ENCODE measurements around the gene SPG11. TPM values are rescaled to one million over a fixed set of nuclear protein-coding genes. Genes with fewer than 3 reads are reported as not detected.

Gene SPG11
- total and polyA plus RNA-seq, 2 of the 13 experiments (the other 11 are each of a cell fraction or from before 2014, with no cell fraction given), result 31.5 to 40.7 TPM

DNA sequence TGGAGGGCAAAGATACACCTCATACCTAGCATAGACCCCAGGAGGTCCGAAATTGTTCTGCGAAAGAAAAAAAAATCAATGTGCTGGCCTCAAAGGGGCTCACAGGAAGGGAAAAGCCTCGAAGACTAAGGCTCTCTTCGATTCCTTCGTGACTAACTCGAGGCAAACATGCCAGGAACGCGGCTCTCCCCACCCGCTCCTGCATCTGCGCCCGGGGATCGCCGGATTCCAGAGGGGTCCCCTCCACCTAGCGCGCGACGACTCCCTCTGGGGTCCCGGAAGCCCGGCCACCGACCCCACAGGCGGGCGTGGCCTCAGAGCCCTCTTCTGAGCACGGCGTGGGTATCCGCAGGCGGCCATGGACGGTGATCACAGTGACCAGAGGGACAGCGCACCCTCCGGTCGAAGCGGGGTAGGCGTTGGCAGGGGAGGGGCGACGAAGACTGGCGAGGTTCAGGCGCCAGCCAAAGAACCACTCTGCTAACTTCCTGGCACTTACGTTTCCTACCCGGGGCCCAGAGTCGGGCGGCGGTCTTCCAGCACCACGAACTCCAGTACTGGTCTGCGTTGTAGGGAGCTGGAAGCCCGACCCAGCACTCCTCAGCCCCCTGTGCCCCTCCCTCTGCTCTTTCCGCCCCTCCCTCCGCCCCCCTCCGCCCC is 127.0 kb downstream of the SPG11 start (continued):
- TF ChIP-seq CEBPB (IDR thresholded peaks at IDR 0.05; ENCODE audit: borderline replicate concordance, low read depth, low read length), result no peak
- 0 out of 2 replicates have a peak, but pooled peaks have one; percentile 48 for TF ChIP-seq ATF7-NPFF (CRISPR knock-in tag; IDR thresholded peaks at IDR 0.05; ENCODE audit: low read depth)
- TF ChIP-seq ZNF256 (CRISPR knock-in tag; conservative IDR thresholded peaks at IDR 0.05), result no peak
- TF ChIP-seq GLI4 (CRISPR knock-in tag; IDR thresholded peaks at IDR 0.05; ENCODE audit: borderline replicate concordance), result peak; percentile 83; the same call in 1 of the 2 replicates
- TF ChIP-seq ZNF441 (CRISPR knock-in tag; IDR thresholded peaks at IDR 0.05; ENCODE audit: borderline replicate concordance), result peak; percentile 18; the same call in 1 of the 2 replicates
- no peak for TF ChIP-seq ZNF207 (IDR thresholded peaks at IDR 0.05; ENCODE audit: borderline replicate concordance)
- no peak for TF ChIP-seq CCAR2 (optimal IDR thresholded peaks at IDR 0.05; ENCODE audit: low read depth, low read length)
- TF ChIP-seq, protein P1, sequence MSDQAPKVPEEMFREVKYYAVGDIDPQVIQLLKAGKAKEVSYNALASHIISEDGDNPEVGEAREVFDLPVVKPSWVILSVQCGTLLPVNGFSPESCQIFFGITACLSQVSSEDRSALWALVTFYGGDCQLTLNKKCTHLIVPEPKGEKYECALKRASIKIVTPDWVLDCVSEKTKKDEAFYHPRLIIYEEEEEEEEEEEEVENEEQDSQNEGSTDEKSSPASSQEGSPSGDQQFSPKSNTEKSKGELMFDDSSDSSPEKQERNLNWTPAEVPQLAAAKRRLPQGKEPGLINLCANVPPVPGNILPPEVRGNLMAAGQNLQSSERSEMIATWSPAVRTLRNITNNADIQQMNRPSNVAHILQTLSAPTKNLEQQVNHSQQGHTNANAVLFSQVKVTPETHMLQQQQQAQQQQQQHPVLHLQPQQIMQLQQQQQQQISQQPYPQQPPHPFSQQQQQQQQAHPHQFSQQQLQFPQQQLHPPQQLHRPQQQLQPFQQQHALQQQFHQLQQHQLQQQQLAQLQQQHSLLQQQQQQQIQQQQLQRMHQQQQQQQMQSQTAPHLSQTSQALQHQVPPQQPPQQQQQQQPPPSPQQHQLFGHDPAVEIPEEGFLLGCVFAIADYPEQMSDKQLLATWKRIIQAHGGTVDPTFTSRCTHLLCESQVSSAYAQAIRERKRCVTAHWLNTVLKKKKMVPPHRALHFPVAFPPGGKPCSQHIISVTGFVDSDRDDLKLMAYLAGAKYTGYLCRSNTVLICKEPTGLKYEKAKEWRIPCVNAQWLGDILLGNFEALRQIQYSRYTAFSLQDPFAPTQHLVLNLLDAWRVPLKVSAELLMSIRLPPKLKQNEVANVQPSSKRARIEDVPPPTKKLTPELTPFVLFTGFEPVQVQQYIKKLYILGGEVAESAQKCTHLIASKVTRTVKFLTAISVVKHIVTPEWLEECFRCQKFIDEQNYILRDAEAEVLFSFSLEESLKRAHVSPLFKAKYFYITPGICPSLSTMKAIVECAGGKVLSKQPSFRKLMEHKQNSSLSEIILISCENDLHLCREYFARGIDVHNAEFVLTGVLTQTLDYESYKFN (CRISPR knock-in tag; conservative IDR thresholded peaks at IDR 0.05), result 0 out of 2 replicates have a peak, but pooled peaks have one; percentile 36
- no peak for TF ChIP-seq ZNF816 (CRISPR knock-in tag; IDR thresholded peaks at IDR 0.05; ENCODE audit: borderline replicate concordance)
- TF ChIP-seq KAT2B (IDR thresholded peaks at IDR 0.05; ENCODE audit: borderline replicate concordance, low read depth, low read length), result no peak
- TF ChIP-seq NFKBIZ (CRISPR knock-in tag; IDR thresholded peaks at IDR 0.05), result no peak
- TF ChIP-seq TBX3 (IDR thresholded peaks at IDR 0.05; ENCODE audit: borderline replicate concordance), result no peak
- TF ChIP-seq, protein P2, sequence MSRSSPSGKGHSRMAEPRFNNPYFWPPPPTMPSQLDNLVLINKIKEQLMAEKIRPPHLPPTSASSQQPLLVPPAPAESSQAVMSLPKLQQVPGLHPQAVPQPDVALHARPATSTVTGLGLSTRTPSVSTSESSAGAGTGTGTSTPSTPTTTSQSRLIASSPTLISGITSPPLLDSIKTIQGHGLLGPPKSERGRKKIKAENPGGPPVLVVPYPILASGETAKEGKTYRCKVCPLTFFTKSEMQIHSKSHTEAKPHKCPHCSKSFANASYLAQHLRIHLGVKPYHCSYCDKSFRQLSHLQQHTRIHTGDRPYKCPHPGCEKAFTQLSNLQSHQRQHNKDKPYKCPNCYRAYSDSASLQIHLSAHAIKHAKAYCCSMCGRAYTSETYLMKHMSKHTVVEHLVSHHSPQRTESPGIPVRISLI (CRISPR knock-in tag; IDR thresholded peaks at IDR 0.05; ENCODE audit: borderline replicate concordance), result peak; percentile 53; the same call in 1 of the 2 replicates
- no peak for TF ChIP-seq SP1 (IDR thresholded peaks at IDR 0.05)
- TF ChIP-seq SP1 (CRISPR knock-in tag; IDR thresholded peaks at IDR 0.05), result no peak
- TF ChIP-seq POLR2A (IDR thresholded peaks at IDR 0.05; ENCODE audit: insufficient read depth in 1 of 2, low read depth in 2 of 2, low read length in 2 of 2), result peak; percentile 86 to 94
- TF ChIP-seq ZNF138 (CRISPR knock-in tag; IDR thresholded peaks at IDR 0.05; ENCODE audit: low read depth), result no peak
- TF ChIP-seq ZNF44 (CRISPR knock-in tag; IDR thresholded peaks at IDR 0.05), result peak; percentile 64; the same call in 1 of the 2 replicates
- TF ChIP-seq, protein P3, sequence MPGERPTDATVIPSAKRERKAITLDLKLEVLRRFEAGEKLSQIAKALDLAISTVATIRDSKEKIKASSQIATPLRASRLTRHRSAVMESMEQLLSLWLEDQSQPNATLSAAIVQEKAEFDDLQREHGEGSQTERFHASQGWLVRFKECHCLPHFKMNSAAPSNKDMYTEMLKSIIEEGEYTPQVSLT (CRISPR knock-in tag; IDR thresholded peaks at IDR 0.05; ENCODE audit: borderline replicate concordance, low read depth), result no peak
- TF ChIP-seq, protein P4, sequence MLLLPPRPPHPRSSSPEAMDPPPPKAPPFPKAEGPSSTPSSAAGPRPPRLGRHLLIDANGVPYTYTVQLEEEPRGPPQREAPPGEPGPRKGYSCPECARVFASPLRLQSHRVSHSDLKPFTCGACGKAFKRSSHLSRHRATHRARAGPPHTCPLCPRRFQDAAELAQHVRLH (CRISPR knock-in tag; IDR thresholded peaks at IDR 0.05; ENCODE audit: borderline replicate concordance, low read depth), result no peak; the same call in none of the 2 replicates
- no peak for TF ChIP-seq ZNF572 (CRISPR knock-in tag; IDR thresholded peaks at IDR 0.05)
- no peak for TF ChIP-seq ZNF367 (CRISPR knock-in tag; IDR thresholded peaks at IDR 0.05; ENCODE audit: borderline replicate concordance)
- no peak for TF ChIP-seq ZNF674 (CRISPR knock-in tag; IDR thresholded peaks at IDR 0.05; ENCODE audit: low read depth)
- peak; percentile 36; the same call in 1 of the 2 replicates for TF ChIP-seq ARNTL (CRISPR knock-in tag; IDR thresholded peaks at IDR 0.05)
- TF ChIP-seq ZNF496 (CRISPR knock-in tag; IDR thresholded peaks at IDR 0.05; ENCODE audit: insufficient replicate concordance), result no peak
